IMR-90 (cell line): Measurements from ENCODE around the gene MIEN1. TPM values are rescaled to one million over a fixed set of nuclear protein-coding genes. Genes with fewer than 3 reads are reported as not detected.

Experiments used
- ATAC-seq: fragments of 200-7000 bp; cut with Tn5 transposase; 2 replicates; pipeline ENCODE4 v1.9.1; 2020; ENCODE audit warnings: low read depth, mild to moderate bottlenecking, moderate library complexity
- BruUV-seq: library from RNA; stranded (reverse); fragments of 400-500 nt; replicated peaks from 2 replicates; lab custom pipeline; 2021; lab: Mats Ljungman, UMichigan
- CTCF ChIA-PET: fragments of 300-600 bp; formaldehyde crosslinking; extraction: SDS; loops from one replicate; lab custom pipeline; 2021; ENCODE audit warnings: antibody characterized with exemption; lab: Yijun Ruan, JAX
- POLR2A ChIA-PET: fragments of 300-600 bp; sonication (Branson Sonifier 250); formaldehyde crosslinking; loops from one replicate; lab custom pipeline; 2022; ENCODE audit warnings: antibody characterized with exemption; ENCODE audit not compliant: unreplicated experiment; lab: Charles Lee
- DNase-seq: peaks from one replicate; pipeline ENCODE4 v3.0.0; 2013
- H2AFZ ChIP-seq: replicated peaks from 2 replicates; pipeline ENCODE3; 2013; ENCODE audit warnings: low read length, mild to moderate bottlenecking; ENCODE audit not compliant: poor library complexity
- H2AK5ac ChIP-seq: 2 replicates; pipeline ENCODE4 v1.6.1; 2013; ENCODE audit warnings: low read depth, low read length, inconsistent platforms
- H2AK9ac ChIP-seq: replicated peaks from 2 replicates; pipeline ENCODE3; 2013; ENCODE audit warnings: mild to moderate bottlenecking, low read depth, low read length, moderate library complexity; ENCODE audit not compliant: poor library complexity
- H2BK120ac ChIP-seq: 2 replicates; pipeline ENCODE4 v1.6.1; 2013; ENCODE audit warnings: low read depth, low read length, inconsistent platforms
- H2BK15ac ChIP-seq: 3 replicates; pipeline ENCODE4 v1.6.1; 2013; ENCODE audit warnings: low read depth, low read length, inconsistent platforms
- H2BK20ac ChIP-seq: 2 replicates; pipeline ENCODE4 v1.6.1; 2013; ENCODE audit warnings: low read depth, mild to moderate bottlenecking, inconsistent platforms, low read length, moderate library complexity
- H2BK5ac ChIP-seq: 2 replicates; pipeline ENCODE4 v1.6.1; 2013; ENCODE audit warnings: mild to moderate bottlenecking, low read depth, low read length, inconsistent platforms; ENCODE audit not compliant: poor library complexity, severe bottlenecking
- H3K14ac ChIP-seq: replicated peaks from 2 replicates; pipeline ENCODE4 v1.6.1; 2013; ENCODE audit warnings: low read depth, low read length, inconsistent platforms
- H3K18ac ChIP-seq: 2 replicates; pipeline ENCODE4 v1.6.1; 2013; ENCODE audit warnings: low read depth, low read length, control low read depth
- H3K23ac ChIP-seq: 2 replicates; pipeline ENCODE4 v1.6.1; 2013; ENCODE audit warnings: low read depth, low read length, inconsistent platforms
- H3K27ac ChIP-seq: 2 replicates; pipeline ENCODE4 v1.5.1; 2013; ENCODE audit warnings: mild to moderate bottlenecking, control low read depth, low read length; ENCODE audit not compliant: insufficient read depth
- H3K27me3 ChIP-seq: 2 replicates; pipeline ENCODE4 v1.6.1; 2013; ENCODE audit warnings: low read length; ENCODE audit not compliant: control insufficient read depth, insufficient read depth
- H3K36me3 ChIP-seq: 2 replicates; pipeline ENCODE4 v1.6.1; 2013; ENCODE audit warnings: low read length, mixed read lengths; ENCODE audit not compliant: control insufficient read depth, insufficient read depth
- H3K4ac ChIP-seq: 2 replicates; pipeline ENCODE4 v1.6.1; 2013; ENCODE audit warnings: low read depth, low read length, inconsistent platforms
- H3K4me1 ChIP-seq: 2 replicates; pipeline ENCODE4 v1.6.1; 2013; ENCODE audit warnings: low read length, mixed read lengths; ENCODE audit not compliant: control insufficient read depth, insufficient read depth
- H3K4me2 ChIP-seq: 2 replicates; pipeline ENCODE4 v1.6.1; 2013; ENCODE audit warnings: low read depth, mild to moderate bottlenecking, control low read depth, low read length, moderate library complexity
- H3K4me3 ChIP-seq: 2 replicates; pipeline ENCODE4 v1.5.1; 2013; ENCODE audit warnings: low read depth, mild to moderate bottlenecking, control low read depth, low read length, moderate library complexity; ENCODE audit not compliant: insufficient read depth
- H3K56ac ChIP-seq: 2 replicates; pipeline ENCODE4 v1.6.1; 2013; ENCODE audit warnings: low read length, inconsistent platforms; ENCODE audit not compliant: insufficient read depth; ENCODE audit errors: extremely low read depth
- H3K79me1 ChIP-seq, 2 experiments: 2 replicates each; pipeline ENCODE4 v1.6.1; 2013; ENCODE audit warnings: low read length in 2 of 2, inconsistent platforms in 1 of 2, low read depth in 1 of 2
- H3K9ac ChIP-seq: 2 replicates; pipeline ENCODE4 v1.6.1; 2013; ENCODE audit warnings: low read depth, low read length, control low read depth
- H3K9me1 ChIP-seq: 2 replicates; pipeline ENCODE4 v1.6.1; 2013; ENCODE audit warnings: low read length, inconsistent platforms; ENCODE audit not compliant: insufficient read depth
- H3K9me3 ChIP-seq: 2 replicates; pipeline ENCODE4 v1.6.1; 2013; ENCODE audit warnings: low read length; ENCODE audit not compliant: control insufficient read depth, insufficient read depth
- H4K20me1 ChIP-seq: 2 replicates; pipeline ENCODE4 v1.6.1; 2013; ENCODE audit warnings: low read length, inconsistent platforms; ENCODE audit not compliant: insufficient read depth
- H4K5ac ChIP-seq: 2 replicates; pipeline ENCODE4 v1.6.1; 2013; ENCODE audit warnings: mild to moderate bottlenecking, low read depth, low read length, control low read depth
- H4K8ac ChIP-seq, 2 experiments: 2 replicates each; pipeline ENCODE4 v1.6.1; 2013; ENCODE audit warnings: low read depth in 2 of 2, low read length in 2 of 2, control low read depth in 1 of 2, inconsistent platforms in 1 of 2
- H4K91ac ChIP-seq: 2 replicates; pipeline ENCODE4 v1.6.1; 2013; ENCODE audit warnings: low read depth, low read length, inconsistent platforms; ENCODE audit not compliant: insufficient read depth
- BHLHE40 ChIP-seq: fragments of 150-350 bp; IDR thresholded peaks from 2 replicates; pipeline ENCODE4 v1.6.1; 2016; ENCODE audit warnings: mild to moderate bottlenecking, low read depth, low read length
- CEBPB ChIP-seq: IDR thresholded peaks from 2 replicates; pipeline ENCODE4 v1.6.1; 2012; ENCODE audit warnings: low read depth, low read length, improper control_type of control experiment
- CHD1 ChIP-seq: IDR thresholded peaks from 2 replicates; pipeline ENCODE4 v1.6.1; 2012; ENCODE audit warnings: low read depth, low read length, improper control_type of control experiment
- FOS ChIP-seq: fragments of 150-350 bp; IDR thresholded peaks from 2 replicates; pipeline ENCODE4 v1.6.1; 2016; ENCODE audit warnings: low read depth, low read length
- MAFK ChIP-seq: IDR thresholded peaks from 2 replicates; pipeline ENCODE4 v1.6.1; 2012; ENCODE audit warnings: low read depth, low read length, improper control_type of control experiment
- POLR2A ChIP-seq: IDR thresholded peaks from 2 replicates; pipeline ENCODE4 v1.6.1; 2012; ENCODE audit warnings: mild to moderate bottlenecking, low read depth, low read length
- RCOR1 ChIP-seq: IDR thresholded peaks from 2 replicates; pipeline ENCODE4 v1.6.1; 2012; ENCODE audit warnings: mild to moderate bottlenecking, low read length, improper control_type of control experiment; ENCODE audit not compliant: insufficient replicate concordance
- RFX5 ChIP-seq: IDR thresholded peaks from 2 replicates; pipeline ENCODE4 v1.8.0; 2012; ENCODE audit warnings: low read depth, mild to moderate bottlenecking, low read length, moderate library complexity
- WGBS, 2 experiments: methylation state at CpG; one replicate each; pipeline versions ENCODE4 v1.1.5 to v1.1.7; 2013; ENCODE audit warnings: missing lambda C conversion rate in 2 of 2; ENCODE audit not compliant: insufficient read length in 1 of 2; ENCODE audit errors: extremely low coverage in 2 of 2; 5-methylcytosine and 5-hydroxymethylcytosine counted together
- dilution Hi-C: fragments of 300-500 bp; cut with HindIII; formaldehyde crosslinking; loops from one replicate; pipeline ENCODE4 v1.14.3; 2018; ENCODE audit warnings: low sequenced_read_pairs; ENCODE audit not compliant: unreplicated experiment
- in situ Hi-C: fragments of 300-500 bp; cut with MboI; formaldehyde crosslinking; loops from 3 replicates; pipeline ENCODE4 v1.14.3; 2019; ENCODE audit warnings: low sequenced_read_pairs, inconsistent platforms, mixed read lengths
- intact Hi-C: fragments of 100-400 bp; cut with micrococcal nuclease; formaldehyde crosslinking; loops from 2 replicates; pipeline ENCODE4 v1.10.0; 2022
- polyA plus RNA-seq, 3 experiments: library from polyadenylated mRNA; depleted of rRNA; stranded (reverse); fragments of >200 nt; gene quantifications; 2 replicates each; pipeline ENCODE4 v1.2.3, GENCODE V29; 2012; ENCODE audit warnings: low replicate concordance in 1 of 3
- total RNA-seq: library from RNA; depleted of rRNA; stranded (reverse); fragments of >200 nt; gene quantifications from 2 replicates; pipeline ENCODE4 v1.2.3, GENCODE V29; 2012
- TF ChIP-seq, protein P1 (sequence below): fragments of 150-350 bp; IDR thresholded peaks from 2 replicates; pipeline ENCODE4 v1.6.1; 2017; ENCODE audit warnings: mild to moderate bottlenecking, antibody characterized with exemption, low read length, low read depth

The MIEN1 gene
- total and polyA plus RNA-seq, 2 of the 4 experiments (the other 2 are of a cell fraction) = 20.3 to 75.6 TPM

DNA sequence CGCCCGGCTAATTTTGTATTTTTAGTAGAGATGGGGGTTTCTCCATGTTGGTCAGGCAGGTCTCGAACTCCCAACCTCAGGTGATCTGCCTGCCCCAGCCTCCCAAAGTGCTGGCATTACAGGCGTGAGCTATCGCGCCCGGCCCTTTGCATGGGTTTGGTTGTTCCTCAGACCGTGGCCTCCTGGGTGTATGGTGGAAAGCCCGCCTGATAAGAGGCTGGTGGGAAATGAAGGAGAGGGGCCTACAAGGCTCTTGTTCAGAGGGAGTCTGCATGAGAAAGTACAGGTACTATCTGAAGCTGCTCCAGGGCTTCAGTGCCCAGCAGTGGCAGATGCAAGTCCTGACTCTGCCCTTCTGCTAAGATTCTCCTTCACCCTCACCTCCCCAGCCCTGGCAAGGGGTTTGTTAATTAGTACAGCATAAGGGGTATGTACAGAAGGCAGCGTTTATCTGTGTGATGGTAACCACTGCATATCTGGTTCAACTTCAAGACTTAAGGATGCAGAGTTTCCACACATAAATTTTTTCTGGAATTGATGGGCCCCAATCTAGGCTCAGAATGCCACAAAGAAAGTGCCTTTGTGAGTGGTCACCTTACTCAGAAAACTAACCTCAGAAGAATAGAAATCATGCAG is 31.6 kb upstream of the MIEN1 start:
- no peak overlapping the region for H2BK120ac ChIP-seq
- H3K9me3 ChIP-seq = peaks cover 7% of the 10 kb centered on the region
- intact Hi-C loops = no loop called here
- CTCF ChIA-PET = no interaction called here
- TF ChIP-seq MAFK = no peak
- TF ChIP-seq RCOR1 = no peak
- TF ChIP-seq CHD1 = no peak
- no peak for TF ChIP-seq FOS
- TF ChIP-seq CEBPB = no peak
- TF ChIP-seq BHLHE40 = no peak
- no peak for TF ChIP-seq RFX5
- TF ChIP-seq, protein P1, sequence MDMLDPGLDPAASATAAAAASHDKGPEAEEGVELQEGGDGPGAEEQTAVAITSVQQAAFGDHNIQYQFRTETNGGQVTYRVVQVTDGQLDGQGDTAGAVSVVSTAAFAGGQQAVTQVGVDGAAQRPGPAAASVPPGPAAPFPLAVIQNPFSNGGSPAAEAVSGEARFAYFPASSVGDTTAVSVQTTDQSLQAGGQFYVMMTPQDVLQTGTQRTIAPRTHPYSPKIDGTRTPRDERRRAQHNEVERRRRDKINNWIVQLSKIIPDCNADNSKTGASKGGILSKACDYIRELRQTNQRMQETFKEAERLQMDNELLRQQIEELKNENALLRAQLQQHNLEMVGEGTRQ = no peak
- no peak for TF ChIP-seq POLR2A
- H3K9me1 ChIP-seq = no peaks in the 10 kb centered on the region
- no TSS peak for BruUV-seq
- H3K4me1 ChIP-seq = no peaks in the 10 kb centered on the region
- DNase-seq (no peak), ATAC-seq (no peak)
- no peak overlapping the region for H3K18ac ChIP-seq
- in situ Hi-C loops = no loop called here
- no peak overlapping the region for H2AFZ ChIP-seq
- H2BK20ac ChIP-seq = no peak overlapping the region
- no peak overlapping the region for H3K4me2 ChIP-seq
- H4K5ac ChIP-seq = no peak overlapping the region
- no peak overlapping the region for H3K4ac ChIP-seq
- H3K27me3 ChIP-seq = peaks cover 43% of the 10 kb centered on the region
- H3K56ac ChIP-seq = no peak overlapping the region
- no peak overlapping the region for H2BK15ac ChIP-seq
- POLR2A ChIA-PET = no interaction called here
- no peaks in the 10 kb centered on the region for H4K20me1 ChIP-seq
- H2BK5ac ChIP-seq = no peak overlapping the region
- no peak overlapping the region for H4K91ac ChIP-seq
- H3K27ac ChIP-seq = no peak overlapping the region
- no peaks in the 10 kb centered on the region for H3K79me1 ChIP-seq
- H2AK5ac ChIP-seq = no peak overlapping the region
- H3K4me3 ChIP-seq = no peak overlapping the region
- H3K14ac ChIP-seq = no peak overlapping the region
- H3K9ac ChIP-seq = no peak overlapping the region
- H3K23ac ChIP-seq = no peak overlapping the region
- no peak overlapping the region for H4K8ac ChIP-seq
- H3K36me3 ChIP-seq = no peaks in the 10 kb centered on the region
- WGBS, 2 experiments = 90% methylated on average over 4 of the region's 10 CpGs; no CpG with 5 or more reads in 1 of the 2 experiments
- H2AK9ac ChIP-seq = no peak overlapping the region
- dilution Hi-C loops = no loop called here
